ENCODE results near the gene KCNC4.

Gene KCNC4

DNA sequence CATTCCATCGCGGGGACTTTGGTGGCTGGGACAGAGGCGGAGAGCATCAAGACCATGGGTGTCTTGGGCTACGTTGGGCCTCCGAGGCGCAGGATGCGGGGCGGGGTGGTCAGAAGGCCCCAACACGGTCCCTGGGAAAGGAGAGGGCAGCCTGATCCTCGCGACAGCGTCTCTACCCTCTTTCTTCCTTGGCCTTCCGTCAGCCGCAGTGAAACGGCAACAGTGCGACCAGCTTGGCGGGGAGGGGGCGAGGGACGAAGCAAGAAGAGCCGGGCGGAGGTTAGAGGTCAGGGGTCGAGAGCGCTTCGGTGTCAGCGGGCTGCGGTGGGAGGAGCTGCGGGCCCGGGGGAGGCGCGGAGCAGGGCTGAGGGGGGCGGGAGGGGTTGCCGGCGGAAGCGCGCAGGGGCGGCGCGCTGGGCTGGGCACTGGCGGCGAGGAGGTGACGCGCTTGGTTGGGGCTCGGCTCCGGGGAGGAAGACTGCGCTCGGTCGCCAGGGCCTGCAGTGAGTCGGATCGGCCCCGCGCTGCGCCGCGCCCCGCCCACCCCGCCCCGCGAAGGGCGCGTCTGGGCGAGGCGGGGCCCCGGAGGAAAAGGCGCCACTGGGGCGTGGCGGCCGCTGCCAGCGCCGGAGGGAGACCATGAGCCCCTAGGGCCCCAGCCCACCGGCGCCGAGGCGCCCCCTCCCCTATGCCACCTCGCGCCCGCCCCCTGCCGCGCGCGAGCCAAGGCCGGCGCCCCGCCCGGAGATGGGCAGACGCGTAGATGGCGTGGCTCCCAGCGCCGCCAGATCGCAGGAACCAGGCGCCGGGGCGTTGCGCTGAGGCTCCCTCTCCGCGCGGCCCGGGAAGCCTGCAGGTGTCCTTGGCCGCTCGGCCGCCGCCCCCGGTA, at the start of gene KCNC4:
Gene KCNC4 (plus strand): TSS at position 600 of the 889 bp plus-strand sequence. CDS start 1,186 bp downstream, outside the sequence.
- peak; percentile 86 for DNase-seq

- DNase-seq = no peak
These were observed 49.5 kb upstream of the KCNC4 start for GRCh38 chr1:110160538-110161100.

- no peak for DNase-seq
These were observed 48.9 kb upstream of the KCNC4 start for GRCh38 chr1:110161165-110161564.

DNA sequence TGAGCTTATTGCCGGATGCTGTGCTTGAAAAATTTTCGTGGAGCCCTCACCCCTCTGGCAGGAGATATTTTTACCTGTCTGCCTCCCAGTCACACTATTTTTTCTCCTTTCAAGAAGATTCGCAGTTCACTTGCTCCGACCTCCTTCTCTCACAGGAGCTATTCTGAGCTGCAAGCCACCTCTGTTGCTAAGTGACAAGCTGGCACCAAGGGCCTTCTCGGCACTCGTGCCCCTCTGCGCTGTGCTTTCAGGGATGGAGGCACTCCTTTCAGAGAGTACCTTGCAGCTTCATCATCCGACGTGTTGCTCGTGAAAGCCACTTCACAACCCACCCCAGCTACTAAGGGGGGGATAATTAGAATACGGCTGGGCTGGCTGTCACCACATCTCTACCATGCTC, 48.3 kb upstream of the KCNC4 start:
- peak; percentile 25 for DNase-seq

- no peak for DNase-seq
These were observed 46.5 kb upstream of the KCNC4 start for GRCh38 chr1:110163591-110163990.

- DNase-seq = no peak
These were observed 45.3 kb upstream of the KCNC4 start for GRCh38 chr1:110164725-110165350.

DNA sequence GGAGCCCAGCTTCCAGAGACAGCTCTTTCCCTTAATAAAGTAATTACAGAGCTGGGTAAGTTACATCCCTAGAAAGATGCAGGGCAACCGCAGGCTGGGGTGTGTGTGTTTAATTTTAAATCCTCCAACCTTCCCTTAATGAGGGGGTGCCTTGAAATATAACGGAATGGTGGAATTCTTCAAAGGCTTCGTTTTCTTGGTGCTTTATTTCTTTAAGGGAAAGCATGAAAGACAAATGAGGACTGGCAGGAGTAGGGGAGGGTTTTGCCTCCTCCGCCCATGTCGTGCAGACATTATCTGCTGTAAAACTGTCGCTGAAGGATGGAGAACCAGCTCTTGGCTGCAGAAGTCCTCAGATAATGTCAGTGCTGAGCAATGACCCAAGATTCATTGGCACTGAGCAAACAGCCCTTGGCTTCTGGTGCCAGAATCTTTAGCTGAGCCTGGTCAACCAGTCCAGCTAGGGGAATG, 44.3 kb upstream of the KCNC4 start:
- DNase-seq = no peak

GRCh38 chr1:110166861-110167260, 43.3 kb upstream of the KCNC4 start:
- no peak for DNase-seq

DNA sequence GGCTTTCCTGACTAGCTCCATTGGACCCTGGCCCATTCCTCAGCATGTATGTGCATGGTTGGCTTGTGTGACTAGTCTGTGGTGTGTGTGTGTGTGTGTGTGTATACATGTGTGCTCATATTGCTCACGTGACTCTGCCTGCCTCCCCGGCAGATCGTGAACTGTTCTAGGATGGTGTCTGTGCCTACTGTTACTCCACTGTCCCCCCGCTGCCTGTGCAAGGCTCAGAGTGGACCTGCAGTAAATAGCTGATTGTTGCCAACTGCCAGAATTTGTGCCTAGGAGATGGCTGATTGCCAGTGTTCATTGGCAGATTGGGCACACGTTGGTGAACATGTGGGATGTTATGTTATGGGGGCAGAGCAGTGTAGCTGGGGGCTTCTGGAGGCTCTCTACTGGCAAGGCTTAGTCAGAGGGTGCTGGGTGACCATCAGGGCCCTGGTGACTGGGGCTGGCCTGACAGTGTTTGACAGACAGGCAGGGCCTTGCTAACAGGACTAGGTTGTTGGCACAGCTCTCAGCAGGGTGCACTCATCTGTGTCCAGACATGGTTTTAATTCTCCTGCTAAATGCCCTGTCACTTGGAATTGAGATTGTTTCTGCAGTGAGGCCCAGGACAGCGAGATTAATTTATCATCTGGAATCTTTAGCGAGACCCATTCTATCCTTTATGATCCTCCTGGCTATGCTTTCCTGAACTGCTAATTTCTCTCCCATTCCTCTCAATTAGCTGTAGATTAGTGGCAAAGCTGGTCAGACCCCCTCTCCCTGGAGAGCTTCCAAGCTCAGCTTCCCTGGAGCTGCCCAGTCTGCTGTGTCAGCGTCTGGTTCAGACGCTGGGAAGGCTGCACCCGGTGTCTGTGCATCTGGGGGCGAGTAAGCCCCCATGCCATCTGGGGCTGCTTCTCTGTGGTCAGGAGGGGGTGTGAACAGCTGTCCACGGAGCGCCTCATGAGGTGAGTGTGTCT, 39.1 kb upstream of the KCNC4 start:
- DNase-seq = no peak

- DNase-seq = no peak
These were observed 38.1 kb upstream of the KCNC4 start for GRCh38 chr1:110172001-110172400.

DNA sequence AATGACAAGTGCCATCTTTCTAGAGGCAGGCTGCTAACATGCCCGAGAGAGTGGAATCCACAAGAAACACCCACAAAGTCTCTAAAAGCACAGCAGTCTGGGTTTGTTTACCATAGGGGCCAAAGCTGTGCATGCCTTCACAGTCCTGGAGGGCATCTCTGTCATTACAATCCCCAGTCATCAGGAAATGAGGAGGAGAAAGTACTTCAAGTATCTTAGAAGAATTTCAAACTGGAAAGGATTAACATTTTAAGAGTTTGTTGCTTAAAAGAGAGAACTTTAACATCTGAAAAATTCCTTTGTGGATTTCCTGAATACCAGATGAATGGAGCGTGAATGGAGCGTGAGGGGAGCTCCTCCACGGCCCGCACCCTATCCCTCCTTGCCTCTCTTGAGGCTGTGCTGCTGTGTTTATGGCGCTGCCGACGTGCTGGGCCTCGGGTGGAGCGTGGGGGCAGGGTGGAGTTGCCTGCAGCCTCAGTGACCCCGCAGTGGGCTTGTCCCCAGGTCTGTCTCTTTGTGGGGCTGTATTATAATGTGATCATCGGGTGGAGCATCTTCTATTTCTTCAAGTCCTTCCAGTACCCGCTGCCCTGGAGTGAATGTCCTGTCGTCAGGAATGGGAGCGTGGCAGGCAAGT, 36.5 kb upstream of the KCNC4 start:
- DNase-seq = no peak

DNA sequence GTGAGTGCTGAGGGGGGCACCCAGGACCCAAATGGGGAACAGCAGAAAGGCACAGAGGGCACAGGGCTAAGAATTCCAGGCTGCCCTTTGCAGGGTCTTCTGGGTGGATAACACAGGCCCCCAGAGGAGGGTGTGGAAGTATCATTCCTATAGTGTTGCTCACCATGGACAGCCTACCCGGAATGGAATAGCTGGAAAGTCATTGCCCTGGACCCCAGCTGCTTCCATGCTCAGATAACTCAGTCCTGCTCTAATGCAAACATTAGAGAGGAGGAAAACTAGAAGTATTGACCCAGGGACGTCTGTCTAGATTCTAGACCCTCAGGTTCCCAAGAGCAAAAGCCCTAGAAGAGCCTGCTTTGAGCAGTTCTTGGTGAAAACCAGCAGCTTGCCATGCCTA, 35.2 kb upstream of the KCNC4 start:
- DNase-seq = no peak

DNA sequence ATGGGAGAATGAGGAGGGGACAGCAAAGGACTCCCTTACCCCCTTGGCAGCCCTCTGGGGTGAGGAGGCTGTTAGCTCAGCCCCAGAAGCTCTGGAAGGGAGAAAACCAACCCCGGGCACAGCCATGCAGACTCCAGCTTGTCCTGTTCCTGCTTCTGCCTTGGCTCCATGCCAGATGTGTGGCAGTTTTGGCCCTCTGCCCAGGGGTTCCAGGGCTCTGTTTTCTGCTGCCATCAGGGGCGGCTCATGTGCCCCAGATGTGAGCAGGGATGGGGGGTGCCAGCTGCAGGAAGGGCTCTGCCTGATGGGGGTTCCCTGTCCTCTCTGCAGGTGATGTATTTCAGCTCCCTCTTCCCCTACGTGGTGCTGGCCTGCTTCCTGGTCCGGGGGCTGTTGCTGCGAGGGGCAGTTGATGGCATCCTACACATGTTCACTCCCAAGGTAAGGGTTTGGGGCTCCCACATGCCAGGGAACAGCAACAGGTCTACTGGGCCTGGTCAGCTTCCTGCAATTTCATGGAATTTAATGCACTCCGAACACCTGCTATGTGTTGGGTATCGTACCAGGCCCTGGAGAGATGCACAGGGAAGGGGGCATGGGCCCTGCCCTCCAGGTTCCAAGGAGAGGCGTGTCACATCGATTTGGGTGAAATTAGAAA, 33.7 kb upstream of the KCNC4 start:
- peak; percentile 76 for DNase-seq

- no peak for DNase-seq
These were observed 32.3 kb upstream of the KCNC4 start for GRCh38 chr1:110177775-110178174.

GRCh38 chr1:110183642-110184167, 26.4 kb upstream of the KCNC4 start:
- DNase-seq = no peak

GRCh38 chr1:110184446-110184845, 25.7 kb upstream of the KCNC4 start:
- DNase-seq = no peak

DNA sequence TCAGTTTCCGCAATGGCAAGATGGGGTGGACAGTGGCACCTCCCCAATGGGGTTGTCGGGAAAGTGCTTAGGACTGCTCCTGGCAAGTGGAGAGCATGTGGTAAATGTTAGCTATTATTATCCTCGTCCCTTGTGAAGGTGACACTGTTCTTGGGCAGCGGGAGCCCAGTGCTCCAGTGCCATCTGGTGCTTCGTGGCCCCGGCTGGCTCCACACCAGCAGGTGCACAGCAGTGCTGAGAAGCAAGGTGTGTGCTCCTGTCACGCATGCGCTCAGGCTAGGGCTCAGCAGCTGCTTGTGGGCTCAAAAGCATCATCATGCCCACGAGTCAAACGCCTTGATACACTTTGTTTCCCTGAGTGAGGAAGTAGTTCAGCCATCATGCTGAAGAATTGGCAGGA, 24.9 kb upstream of the KCNC4 start:
- DNase-seq = peak; percentile 47

DNA sequence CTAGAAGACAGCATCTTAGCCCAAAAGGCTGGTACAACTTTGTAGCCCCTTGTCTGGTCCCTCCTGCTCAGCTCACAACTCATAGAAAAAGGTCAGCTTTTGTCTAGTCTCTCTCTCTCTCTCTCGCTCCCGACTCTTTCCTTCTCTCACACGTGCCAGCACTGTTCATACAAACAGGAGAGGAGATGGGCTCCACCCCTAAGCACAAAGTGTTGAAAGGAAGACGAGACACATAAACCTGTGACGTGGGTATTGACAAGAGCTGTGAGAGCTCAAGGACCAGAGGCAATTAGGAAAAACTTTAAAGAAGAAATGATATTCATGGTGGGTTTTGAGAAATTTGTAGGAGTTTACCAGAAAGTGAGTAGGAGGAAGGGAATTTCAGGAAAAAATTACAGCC, 23.6 kb upstream of the KCNC4 start:
- no peak for DNase-seq

DNA sequence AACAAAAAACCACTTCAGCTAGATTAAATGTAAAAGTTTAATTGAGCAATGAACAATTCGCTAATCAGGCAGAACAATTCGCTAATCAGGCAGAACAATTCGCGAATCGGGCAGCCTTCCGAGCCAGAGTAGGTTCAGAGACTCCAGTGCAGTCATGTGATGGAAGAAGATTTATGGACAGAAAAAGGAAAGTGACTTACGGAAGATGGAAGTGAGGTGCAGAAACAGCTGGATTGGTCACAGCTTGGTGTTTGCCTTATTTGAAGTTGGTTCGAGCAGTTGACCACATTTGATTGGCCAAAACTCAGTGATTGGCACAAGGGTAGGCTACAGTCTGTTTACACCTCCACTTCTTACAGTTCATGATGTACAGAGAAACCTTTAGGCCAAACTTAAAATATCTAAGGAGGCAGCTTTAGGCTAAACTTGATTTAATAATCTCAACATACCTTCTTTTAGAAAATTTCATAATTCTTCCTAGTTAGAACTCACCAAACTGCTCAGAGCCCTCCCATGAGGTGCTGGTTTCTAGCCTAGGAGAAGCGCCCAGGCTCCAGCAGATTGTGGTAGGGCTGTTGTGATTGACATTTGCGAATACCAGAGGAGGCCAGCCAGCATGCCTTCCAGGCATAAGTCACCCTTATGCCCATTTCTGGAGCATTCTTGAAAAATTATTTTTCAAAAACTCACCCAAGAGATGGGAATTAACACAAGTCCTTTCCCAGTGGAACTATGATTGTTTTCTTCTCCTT, 22.8 kb upstream of the KCNC4 start:
- no peak for DNase-seq

- DNase-seq = no peak
These were observed 22.0 kb upstream of the KCNC4 start for GRCh38 chr1:110188035-110188618.
